GM21786 (cell line): ENCODE results near the gene RPL28.

Source experiments
- ATAC-seq: cut with Tn5 transposase; IDR thresholded peaks from one replicate; pipeline ENCODE4 v1.9.1; 2021; ENCODE audit not compliant: unreplicated experiment

RPL28 gene

DNA sequence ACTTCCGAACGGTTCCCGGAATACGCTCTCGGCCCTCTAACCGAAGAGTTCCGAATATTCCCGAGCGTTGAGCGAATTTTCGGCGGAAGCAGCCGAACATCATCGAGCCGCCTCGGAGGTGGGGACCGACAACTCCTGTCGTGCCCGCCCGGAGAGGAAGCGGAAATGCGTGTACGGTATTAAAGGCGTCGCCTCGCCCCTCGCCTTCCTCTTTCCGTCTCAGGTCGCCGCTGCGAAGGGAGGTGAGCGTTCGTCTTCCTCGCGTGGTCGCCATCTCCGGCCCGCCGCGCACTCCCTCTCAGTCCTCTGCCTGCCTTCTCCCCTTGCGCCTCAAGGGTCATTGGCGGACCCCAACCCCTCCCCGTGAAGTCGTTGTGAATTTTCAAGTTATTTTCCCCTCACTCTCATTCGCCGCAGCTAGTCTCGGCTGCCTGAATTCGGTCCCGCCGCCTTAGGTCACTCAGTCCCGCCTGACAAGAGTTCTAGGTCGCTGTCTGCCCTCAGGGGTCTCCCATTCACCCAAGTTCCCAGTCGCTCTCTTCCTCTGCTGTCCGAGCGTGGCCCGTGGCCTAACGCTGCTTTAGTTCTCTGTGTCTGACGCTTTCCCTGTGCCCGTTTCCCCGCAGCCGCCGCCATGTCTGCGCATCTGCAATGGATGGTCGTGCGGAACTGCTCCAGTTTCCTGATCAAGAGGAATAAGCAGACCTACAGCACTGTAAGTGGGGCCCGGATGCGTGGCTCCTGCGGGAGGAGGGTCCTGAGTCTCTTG, at the start of gene RPL28:
Gene RPL28, plus strand, starts transcription at position 209 of the 769 bp plus-strand sequence. Its CDS starts 426 bp downstream, at position 635.
- peak; percentile 61 for ATAC-seq

DNA sequence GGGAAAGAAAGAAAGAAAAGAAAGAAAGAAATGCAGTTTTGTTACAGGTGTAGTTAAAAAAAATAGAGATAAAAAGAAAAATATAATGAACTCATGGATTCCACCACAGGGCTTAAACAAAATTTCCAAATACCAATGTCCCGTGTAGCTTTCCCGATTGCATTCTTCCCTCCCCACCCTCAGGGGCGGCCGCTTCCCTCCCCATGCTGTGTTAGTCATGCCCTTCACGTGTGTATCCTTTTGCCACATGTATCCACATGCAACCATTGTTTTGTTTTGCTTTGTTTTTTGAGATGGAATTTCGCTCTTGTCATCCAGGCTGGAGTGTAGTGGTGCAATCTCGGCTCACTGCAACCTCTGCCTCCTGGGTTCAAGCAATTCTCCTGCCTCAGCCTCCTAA, 49.6 kb upstream of the RPL28 start:
- no peak for ATAC-seq

DNA sequence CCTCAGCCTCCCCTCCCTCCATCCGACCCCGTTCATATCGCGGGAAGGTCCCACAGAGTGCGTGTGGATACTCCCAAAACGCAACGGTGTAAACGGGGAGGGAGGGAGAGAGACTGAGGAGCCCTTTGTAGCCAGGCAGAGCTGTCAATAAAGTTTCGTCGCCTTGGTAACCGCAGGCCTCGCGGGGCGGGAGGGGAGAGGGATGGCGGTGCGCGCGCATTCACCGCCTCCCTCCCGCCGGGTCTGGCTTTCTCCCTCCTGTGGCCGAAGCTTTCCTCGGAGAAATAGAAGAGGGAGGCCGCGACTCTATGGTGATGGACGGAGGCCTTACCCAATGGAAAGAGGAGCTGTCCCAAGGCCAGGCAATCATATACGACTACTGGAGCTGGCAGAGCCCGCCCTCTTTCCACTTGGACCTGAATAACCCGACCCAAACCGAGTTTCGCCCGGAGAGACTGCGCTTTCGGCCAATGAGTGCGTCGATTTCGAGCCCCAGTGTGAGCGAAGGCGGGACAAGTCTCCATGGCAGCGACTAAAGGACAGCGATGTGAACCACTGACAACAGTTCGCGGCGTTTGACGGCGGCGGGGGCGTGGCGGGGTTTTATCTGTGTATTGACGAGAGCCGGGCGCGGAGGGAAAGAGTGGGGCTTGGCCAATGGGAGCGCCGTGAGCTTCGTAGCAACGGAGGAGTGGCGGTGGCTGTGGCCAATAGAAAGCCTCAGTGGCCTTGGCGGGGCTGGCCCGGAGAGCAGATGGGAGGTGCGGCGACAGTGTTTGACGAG, 46.4 kb upstream of the RPL28 start, which contains the start of gene KMT5C:
Gene KMT5C, plus strand, starts transcription at position 772 of the 784 bp plus-strand sequence. CDS start 2,061 bp downstream, outside the sequence.
- peak; percentile 76 for ATAC-seq

DNA sequence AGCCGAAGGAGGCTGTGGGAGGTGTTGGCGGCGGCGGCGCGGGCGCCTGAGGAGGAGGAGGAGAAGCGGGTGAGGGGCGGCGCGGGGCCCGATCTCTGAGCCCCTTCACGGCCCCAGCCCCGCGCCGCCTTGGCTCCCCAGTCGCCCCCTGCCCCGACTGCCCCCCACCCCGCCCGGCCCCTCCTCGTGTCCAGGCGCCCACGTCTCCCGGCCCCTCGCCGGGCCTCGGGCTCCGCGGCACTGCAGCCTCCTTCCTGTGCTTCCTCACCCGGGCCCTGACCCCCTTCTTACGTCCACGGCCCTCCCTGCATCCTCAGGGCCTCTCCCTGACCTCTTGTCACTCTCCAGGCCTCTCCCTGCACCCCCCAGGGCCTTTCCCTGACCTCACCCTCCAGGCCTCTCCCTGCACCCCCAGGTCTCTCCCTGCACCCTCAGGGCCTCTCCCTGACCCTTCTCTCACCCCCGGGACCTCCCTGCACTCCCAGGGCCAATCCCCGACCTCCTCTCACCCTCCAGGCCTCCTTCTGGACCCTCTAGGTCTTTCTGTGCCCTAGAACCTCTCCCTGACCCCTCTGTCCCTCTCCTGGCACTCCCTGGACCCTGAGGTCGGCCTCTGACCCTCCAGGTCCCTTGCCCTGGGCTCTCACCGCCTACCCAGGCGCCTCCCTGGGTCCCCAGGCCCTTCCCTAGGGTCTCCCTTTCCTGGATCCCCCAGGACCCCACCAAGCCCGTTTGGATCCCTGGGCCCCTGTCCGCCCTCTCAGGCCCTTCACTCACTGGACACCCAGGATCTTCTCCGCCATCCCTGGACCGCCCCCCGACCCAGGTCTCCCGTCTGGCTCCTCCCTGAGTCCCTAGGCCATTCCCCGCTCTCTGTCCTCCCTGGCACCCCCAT, 45.6 kb upstream of the RPL28 start:
- no peak for ATAC-seq

DNA sequence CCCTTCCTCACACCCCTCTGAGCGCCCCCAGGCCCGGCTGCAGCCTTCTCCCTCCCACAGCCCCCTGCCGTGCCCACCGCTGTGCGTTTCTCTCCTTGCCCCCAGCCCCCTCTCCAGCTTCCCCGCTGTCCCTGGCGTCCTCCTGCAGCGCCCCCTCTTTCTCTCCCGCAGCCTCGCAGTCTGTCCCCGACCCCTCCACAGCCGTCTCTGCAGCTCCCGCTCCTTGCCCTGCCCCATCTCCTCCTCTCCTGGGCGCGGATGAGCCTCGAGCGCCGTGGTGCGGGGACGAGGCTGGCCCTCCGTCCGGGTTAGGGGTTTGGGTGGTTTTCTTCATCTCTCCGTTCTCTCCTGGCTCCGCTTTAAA, 45.0 kb upstream of the RPL28 start:
- ATAC-seq, result no peak

DNA sequence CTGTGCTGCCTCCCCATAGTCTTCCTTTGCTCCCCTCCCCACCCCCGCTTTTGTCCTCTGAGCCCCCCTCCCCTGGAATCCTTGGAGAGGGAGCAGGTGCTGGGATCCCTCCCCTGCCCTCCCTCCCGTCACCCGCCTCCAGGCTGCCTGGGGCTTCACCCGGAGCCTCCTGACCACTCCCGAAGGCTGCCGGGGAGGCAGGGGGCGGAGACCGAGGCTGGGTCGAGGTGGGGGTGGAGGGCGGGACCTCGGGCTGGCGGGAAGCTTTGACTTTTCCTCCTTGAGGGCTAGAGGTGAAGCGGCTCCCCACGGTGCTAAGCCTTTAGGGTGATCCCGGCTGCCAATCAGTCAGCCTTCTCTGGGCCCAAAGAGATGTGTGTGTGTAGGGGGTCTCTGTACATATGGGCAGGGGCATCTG, 44.6 kb upstream of the RPL28 start:
- ATAC-seq, result no peak

DNA sequence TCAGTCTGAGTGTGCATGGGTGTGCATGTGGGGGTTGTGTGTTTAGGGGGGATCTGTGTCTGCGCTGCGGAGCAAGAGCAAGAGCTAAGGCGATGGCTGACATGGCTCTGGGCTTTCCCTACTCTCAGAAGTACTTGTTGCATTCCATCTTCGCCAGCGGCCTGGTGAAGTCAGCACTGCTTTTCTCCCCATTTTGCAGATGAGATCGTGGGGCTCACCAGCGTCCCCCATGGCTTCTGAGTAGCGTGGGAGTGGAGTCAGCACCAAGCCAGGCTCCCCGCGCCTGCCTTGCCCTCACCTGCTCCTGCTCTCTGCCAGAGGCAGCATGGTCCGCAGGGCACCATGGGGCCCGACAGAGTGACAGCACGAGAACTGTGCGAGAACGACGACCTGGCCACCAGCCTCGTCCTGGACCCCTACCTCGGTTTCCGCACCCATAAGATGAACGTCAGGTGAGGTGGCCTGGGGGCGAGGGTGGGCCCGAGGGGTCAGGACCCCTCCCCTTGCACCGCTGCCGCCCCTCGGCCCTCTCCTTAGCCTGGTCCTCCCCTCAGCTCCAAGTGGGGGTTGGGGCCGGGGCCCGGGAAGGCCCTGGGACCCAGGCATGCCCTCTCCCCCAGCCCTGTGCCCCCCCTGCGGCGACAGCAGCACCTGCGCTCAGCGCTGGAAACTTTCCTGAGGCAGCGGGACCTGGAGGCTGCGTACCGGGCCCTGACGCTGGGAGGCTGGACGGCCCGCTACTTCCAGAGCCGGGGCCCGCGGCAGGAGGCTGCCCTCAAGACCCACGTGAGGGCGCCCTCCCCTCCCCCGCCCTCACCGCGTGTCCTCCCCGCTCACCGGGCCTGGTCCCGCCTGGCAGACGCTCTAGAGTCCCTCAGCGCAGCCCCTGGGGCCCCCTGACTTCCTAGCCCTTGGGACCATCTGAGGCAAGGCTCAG, 43.9 kb upstream of the RPL28 start:
- no peak for ATAC-seq

DNA sequence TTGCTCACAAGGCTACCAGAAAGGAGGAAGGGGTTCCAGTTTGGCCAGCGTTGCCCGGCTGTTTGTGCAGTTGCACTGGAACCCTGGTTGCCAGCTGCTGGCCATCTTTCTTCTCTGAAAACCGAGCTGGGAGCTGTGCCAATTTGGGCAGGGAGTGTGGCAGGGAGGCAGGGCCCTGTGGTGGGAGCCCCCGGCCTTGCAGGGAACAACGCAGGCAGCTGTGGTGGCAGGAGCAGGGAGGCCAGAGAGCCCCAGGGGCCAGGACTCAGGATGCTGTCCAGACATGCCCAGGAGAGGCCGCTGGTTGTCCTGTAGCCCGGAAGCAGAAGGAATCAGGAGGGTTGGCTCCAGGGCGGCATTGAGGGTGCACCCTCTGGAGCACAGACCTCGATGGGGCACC, 41.3 kb upstream of the RPL28 start:
- ATAC-seq, result no peak

DNA sequence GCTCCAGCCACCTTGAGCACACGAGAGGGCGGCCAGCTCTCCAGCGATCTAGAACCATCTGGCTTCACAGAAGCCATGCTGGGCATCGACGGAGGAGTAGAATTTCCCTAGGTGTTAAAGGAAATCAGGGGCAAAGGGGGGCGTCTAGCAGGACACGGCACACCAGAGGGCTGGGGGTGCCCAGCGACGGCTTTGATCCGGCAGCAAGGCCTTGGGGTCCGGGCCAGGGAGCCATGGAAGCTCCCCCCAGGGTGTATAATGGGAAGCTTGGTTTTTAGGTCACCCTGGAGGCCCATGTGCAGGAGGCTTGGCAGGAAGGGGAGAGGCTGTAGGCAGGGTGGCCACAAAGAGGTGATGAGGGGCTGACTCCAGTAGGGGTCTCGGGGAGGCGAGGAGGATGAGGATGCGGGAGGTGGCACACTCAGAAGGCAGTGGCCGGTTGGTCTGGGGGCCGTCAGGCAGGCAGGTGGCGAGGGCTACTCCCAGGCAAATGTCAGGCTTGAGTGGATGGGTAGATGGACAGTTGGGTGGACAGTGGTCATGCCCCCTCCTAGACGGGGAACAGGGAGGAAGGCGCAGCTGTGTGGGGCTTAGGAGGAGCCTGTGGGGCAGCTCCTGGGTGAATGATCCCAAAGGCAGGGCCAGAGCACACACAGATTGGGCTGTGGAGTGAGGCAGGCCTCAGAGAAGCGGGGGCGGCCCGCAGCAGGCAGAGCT, 40.5 kb upstream of the RPL28 start:
- ATAC-seq, result no peak

DNA sequence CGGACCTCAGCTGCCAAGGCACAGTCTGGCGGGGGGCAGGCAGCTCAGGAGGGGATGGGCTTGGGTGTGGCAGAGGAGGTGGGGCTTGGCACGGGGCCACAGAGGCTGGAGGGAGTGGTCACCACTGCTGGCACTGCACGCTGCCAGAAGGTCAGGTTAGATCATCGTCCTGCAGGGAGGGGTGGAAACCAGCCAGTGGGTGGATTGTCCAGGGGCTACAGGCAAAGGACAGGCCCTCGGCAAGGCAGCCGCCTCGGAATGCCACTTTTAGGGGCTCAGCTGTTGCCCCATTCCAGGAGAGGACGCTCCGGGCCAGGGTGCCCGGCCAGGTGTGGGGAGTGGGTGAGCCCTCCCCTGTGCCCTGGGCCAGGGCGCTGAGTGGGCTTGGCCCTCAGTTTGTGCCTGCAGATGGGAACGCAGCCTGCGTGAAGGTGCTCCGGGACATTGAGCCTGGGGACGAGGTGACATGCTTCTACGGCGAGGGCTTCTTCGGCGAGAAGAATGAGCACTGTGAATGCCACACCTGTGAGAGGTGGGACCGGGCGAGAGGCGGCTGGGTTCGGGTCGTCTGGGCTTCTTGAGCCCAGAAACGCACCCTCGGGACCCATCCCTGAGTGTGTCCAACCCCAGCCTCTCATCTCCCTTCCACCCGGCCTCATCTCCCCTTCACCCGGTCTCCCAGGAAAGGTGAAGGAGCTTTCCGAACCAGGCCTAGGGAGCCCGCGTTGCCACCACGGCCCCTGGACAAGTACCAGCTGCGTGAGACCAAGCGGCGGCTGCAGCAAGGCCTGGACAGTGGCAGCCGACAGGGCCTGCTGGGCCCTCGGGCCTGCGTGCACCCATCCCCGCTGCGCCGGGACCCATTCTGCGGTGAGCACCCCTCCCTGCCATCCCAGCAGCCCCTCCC, 39.7 kb upstream of the RPL28 start:
- ATAC-seq, result no peak

DNA sequence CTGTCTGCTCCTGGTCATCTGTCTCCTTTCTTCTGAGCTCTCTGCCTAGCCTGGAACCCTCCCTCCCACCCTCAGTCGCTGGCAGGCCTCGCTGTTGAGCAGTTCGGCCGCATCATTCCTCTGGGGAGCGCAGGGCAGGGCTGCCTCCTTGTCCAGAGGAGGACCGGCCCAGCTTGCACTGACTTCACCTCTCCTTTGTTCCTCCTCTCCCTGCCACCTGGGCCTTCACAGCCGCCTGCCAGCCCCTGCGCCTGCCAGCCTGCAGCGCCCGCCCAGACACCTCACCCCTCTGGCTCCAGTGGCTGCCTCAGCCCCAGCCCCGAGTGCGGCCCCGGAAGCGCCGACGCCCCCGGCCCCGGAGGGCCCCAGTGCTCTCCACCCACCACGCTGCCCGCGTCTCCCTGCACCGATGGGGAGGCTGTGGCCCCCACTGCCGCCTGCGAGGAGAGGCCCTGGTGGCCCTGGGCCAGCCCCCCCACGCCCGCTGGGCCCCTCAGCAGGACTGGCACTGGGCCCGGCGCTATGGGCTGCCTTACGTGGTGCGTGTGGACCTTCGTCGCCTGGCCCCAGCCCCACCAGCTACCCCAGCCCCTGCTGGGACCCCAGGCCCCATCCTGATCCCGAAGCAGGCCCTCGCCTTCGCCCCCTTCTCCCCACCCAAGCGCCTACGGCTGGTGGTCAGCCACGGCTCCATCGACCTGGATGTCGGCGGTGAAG, 38.8 kb upstream of the RPL28 start:
- no peak for ATAC-seq

DNA sequence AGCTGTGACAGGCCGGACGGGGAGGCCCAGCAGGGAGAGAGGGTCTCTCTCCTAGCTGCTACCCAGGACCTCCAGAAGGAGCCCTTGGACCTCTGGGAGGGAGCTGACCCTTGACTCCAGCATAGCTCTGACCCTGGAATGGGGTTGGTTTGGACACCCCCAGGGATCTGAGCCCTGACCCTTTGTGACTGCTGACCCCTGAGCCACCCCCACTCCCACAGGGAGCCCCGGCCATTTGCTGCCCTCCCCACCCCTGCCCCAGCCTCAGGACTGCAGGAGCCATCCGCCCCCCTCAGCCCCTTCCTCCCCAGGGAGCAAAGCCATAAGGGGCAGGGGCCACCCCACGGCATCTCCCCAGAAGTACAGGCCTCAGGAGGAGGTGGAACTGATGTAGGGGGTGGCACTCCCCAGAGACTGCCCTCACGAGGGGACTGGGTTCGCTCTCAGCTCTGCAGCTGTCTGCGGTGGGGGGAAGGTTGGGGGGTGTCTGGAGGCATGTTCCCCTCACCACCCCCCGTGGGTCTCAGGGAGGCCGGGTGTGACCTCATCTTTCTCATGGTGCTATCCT, 38.2 kb upstream of the RPL28 start:
- ATAC-seq, result no peak

DNA sequence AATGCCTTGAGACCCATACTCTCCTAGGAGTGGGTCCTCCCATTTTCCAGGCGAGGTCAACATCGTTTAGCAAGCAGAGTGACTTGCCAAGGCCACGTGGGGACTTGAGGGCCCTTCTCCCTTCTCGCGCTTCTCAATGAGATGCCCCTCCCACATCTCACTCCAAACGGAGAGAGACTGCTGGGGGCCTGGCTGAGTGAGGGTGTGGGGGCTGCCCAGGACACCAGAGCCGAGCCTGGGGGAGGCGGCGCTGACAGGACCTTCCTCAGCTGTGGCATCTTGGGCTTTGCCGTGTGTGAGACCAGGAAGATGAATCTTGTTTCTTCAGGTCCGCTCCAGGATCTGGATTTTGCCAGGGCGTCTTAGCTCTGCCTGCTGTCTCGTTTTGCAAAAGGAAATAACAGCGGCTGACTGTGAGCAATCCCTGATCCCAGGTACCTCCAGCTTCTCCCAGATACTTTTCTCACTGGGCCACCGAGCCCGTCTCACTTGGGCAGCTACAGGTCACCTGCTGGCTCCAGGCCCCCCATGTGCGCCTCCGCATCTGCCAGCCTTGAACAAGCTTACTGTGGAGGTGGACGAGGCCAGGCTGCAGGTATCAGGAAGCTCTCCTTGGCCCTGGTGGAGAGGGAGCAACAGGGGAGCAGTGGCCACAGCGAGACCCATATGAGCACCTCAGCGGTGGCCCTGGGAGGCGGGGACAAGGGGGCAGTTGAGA, 37.3 kb upstream of the RPL28 start:
- ATAC-seq, result no peak

DNA sequence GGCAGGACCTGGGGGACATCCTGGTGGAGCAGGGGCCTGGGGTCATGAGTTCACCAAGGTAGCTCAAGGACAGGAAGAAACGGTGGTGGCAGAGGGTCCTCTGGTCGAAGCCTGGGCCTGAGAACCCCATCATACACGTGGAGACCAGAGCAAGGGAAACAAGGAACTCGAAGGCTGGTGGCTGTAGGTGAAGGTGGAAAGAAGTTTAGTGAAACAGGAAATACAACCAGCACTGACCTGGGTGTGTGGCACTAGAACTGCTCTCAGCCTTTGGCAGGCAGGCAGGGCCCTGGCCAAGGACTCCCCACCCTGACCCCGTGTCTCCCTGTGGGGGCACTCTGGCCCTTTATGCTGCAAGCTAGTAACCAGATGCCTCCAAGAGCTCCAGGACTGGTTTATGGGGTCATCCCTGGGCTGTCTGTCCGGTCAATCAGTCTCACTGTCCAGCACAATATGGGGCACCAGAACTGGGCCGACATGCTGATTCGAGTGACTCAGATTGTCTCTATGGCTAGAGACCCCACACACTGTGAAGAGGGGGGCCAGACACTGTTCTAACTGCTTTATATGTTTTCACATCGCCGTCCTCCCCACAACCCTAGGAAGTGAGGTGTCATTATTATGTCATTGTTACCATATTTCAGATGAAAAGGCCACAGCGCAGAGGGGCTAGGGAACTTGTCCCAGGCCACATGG, 35.0 kb upstream of the RPL28 start:
- no peak for ATAC-seq

DNA sequence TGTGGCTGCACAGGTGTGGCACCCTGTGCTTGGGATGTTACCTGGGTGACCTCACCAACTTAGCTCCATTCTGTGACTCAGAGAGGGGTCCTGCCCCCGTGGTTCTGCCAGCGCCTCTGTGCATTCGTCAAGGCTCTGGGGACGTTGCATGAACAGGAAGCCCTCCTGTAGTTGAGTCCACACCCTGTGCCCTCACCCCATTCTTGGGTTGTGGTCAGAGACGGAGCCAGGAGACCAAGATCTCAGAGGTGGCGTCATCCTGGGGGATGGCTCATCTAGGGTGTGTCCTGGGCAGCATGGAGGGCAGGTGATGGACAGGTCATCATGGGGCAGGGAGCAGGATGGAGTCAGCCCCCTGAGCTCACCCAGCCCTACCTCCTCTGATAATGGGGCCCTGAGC, 33.7 kb upstream of the RPL28 start:
- no peak for ATAC-seq

DNA sequence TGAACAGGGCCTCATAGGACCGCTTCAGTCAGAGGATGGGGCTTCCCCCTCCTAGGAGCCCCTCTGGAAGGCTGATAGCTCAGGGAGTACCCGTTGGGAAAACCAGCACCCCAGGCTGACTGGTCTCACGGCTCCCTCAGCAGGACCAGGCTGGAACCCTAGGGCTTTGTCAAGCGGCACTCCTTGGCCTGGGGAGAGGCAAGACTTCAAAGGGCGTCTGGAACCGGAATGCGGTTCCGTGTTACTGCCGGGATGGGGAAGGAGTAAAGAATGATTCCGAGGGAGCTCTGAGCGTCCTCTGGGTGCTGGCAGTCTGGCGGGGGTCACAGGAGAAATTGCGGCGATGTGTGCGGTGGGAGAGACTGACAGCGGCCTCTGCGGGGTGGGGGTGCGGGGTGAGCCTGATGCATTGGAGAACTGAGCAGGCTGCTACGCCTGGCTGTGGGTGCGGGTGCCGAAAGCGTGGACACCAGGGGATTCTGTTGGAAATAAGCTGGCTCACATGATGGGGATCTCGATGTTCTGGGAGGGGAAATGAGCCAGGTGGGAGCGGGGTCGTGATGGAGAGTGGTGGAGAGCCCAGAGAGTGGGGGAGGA, 33.1 kb upstream of the RPL28 start:
- no peak for ATAC-seq
